ENCODE results near the gene CFI. TPM values are rescaled to one million over a fixed set of nuclear protein-coding genes. Genes with fewer than 3 reads are reported as not detected.

Gene CFI
- total RNA-seq, 3 donors from 2014 or later (not counting 1 experiment from before 2014, with no cell fraction given), result not detected

- Histone ChIP-seq H3K27me3 (ENCODE audit: control insufficient read depth, insufficient read depth, low read length) (no peaks in the 10 kb centered on the region), H3K4me1 (ENCODE audit: control insufficient read depth, insufficient read depth, low read length) (no peaks in the 10 kb centered on the region), H3K27ac (ENCODE audit: low read length) (no peak overlapping the region), H3K36me3 (ENCODE audit: control insufficient read depth, insufficient read depth, low read length) (peaks cover 10% of the 10 kb centered on the region), H3K4me3 (ENCODE audit: low read length) (no peak overlapping the region), H3K9me3 (ENCODE audit: control insufficient read depth, insufficient read depth, low read length) (no peaks in the 10 kb centered on the region)
- intact Hi-C loops (cut with micrococcal nuclease), result no loop called here
- H3K4me3 Mint-ChIP-seq, result no peak overlapping the region
- H3K4me1 Mint-ChIP-seq, result peaks cover 0 to 5% of the 10 kb centered on the region in 2 donors
- H3K36me3 Mint-ChIP-seq, result peaks cover 8% of the 10 kb centered on the region
- H3K27ac Mint-ChIP-seq, result no peak overlapping the region
- ATAC-seq, result no peak
- H3K9me3 Mint-ChIP-seq, result no peaks in the 10 kb centered on the region
- no CpG with 5 or more reads among the region's 1 CpG for WGBS (ENCODE audit: insufficient coverage)
- no peak for TF ChIP-seq CTCF (IDR thresholded peaks at IDR 0.05)
- no peaks in the 10 kb centered on the region for H3K27me3 Mint-ChIP-seq (ENCODE audit: low read depth in 2 of 2)
- no peak for DNase-seq
Observed at GRCh38 chr4:109718759-109719158, 83.0 kb downstream of the CFI start.

DNA sequence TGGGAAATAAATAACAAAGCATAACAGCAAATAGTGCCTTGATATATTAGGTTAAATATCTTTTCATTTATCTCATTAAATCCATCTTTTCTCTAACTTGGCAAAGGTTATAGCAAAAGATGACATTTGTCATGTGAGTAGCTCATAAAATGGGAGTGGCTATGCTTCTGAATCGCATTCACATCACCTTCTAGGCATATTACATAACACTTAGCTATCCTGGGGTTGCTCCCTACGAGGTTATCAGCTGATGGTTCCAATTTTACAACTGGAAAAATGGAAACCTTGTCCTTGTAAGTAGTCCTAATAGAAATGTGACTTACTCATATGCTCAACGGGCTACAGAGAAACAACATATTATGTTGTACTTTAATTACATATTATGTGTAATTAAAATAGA, 88.3 kb downstream of the CFI start:
- no peak for ATAC-seq
- Mint-ChIP-seq H3K4me1 (no peaks in the 10 kb centered on the region), H3K27me3 (ENCODE audit: low read depth in 2 of 2) (no peaks in the 10 kb centered on the region), H3K36me3 (peaks cover 8% of the 10 kb centered on the region), H3K27ac (no peak overlapping the region), H3K9me3 (no peaks in the 10 kb centered on the region), H3K4me3 (no peak overlapping the region)
- H3K4me1 ChIP-seq (ENCODE audit: control insufficient read depth, insufficient read depth, low read length), result no peaks in the 10 kb centered on the region
- H3K27ac ChIP-seq (ENCODE audit: low read length), result no peak overlapping the region
- intact Hi-C loops (cut with micrococcal nuclease), result no loop called here
- WGBS (ENCODE audit: insufficient coverage), result 88% methylated on average over 2 of the region's 3 CpGs
- H3K9me3 ChIP-seq (ENCODE audit: control insufficient read depth, insufficient read depth, low read length), result no peaks in the 10 kb centered on the region
- DNase-seq, result no peak
- peaks cover 20% of the 10 kb centered on the region for H3K36me3 ChIP-seq (ENCODE audit: control insufficient read depth, insufficient read depth, low read length)
- no peaks in the 10 kb centered on the region for H3K27me3 ChIP-seq (ENCODE audit: control insufficient read depth, insufficient read depth, low read length)
- H3K4me3 ChIP-seq (ENCODE audit: low read length), result no peak overlapping the region
- no peak for TF ChIP-seq CTCF (IDR thresholded peaks at IDR 0.05)

GRCh38 chr4:109708990-109709389, 92.8 kb downstream of the CFI start:
- Histone ChIP-seq H3K27ac (ENCODE audit: low read length) (no peak overlapping the region), H3K9me3 (ENCODE audit: control insufficient read depth, insufficient read depth, low read length) (no peaks in the 10 kb centered on the region), H3K36me3 (ENCODE audit: control insufficient read depth, insufficient read depth, low read length) (peaks cover 10% of the 10 kb centered on the region), H3K27me3 (ENCODE audit: control insufficient read depth, insufficient read depth, low read length) (no peaks in the 10 kb centered on the region), H3K4me1 (ENCODE audit: control insufficient read depth, insufficient read depth, low read length) (no peaks in the 10 kb centered on the region), H3K4me3 (ENCODE audit: low read length) (no peak overlapping the region)
- H3K27me3 Mint-ChIP-seq (ENCODE audit: low read depth in 2 of 2), result no peaks in the 10 kb centered on the region
- DNase-seq, result no peak
- no peak for TF ChIP-seq CTCF (IDR thresholded peaks at IDR 0.05)
- no peaks in the 10 kb centered on the region for H3K9me3 Mint-ChIP-seq
- peaks cover 2 to 3% of the 10 kb centered on the region in 2 donors for H3K4me1 Mint-ChIP-seq
- H3K27ac Mint-ChIP-seq, result no peak overlapping the region
- no peaks in the 10 kb centered on the region for H3K36me3 Mint-ChIP-seq
- no peak for ATAC-seq
- 96% methylated on average over 1 of the region's 1 CpG for WGBS (ENCODE audit: insufficient coverage)
- no peak overlapping the region for H3K4me3 Mint-ChIP-seq
- intact Hi-C loops (cut with micrococcal nuclease), result no loop called here

- Mint-ChIP-seq H3K4me3 (no peak overlapping the region), H3K4me1 (peaks cover 7 to 8% of the 10 kb centered on the region in 2 donors), H3K36me3 (no peaks in the 10 kb centered on the region), H3K9me3 (no peaks in the 10 kb centered on the region), H3K27ac (no peak overlapping the region), H3K27me3 (ENCODE audit: low read depth in 2 of 2) (no peaks in the 10 kb centered on the region)
- H3K27me3 ChIP-seq (ENCODE audit: control insufficient read depth, insufficient read depth, low read length), result no peaks in the 10 kb centered on the region
- H3K4me1 ChIP-seq (ENCODE audit: control insufficient read depth, insufficient read depth, low read length), result peaks cover 2% of the 10 kb centered on the region
- 73% methylated on average over 2 of the region's 2 CpGs for WGBS (ENCODE audit: insufficient coverage)
- H3K9me3 ChIP-seq (ENCODE audit: control insufficient read depth, insufficient read depth, low read length), result no peaks in the 10 kb centered on the region
- ATAC-seq, result no peak
- TF ChIP-seq CTCF (IDR thresholded peaks at IDR 0.05), result no peak
- peaks cover 9% of the 10 kb centered on the region for H3K36me3 ChIP-seq (ENCODE audit: control insufficient read depth, insufficient read depth, low read length)
- no peak overlapping the region for H3K4me3 ChIP-seq (ENCODE audit: low read length)
- H3K27ac ChIP-seq (ENCODE audit: low read length), result no peak overlapping the region
- DNase-seq, result no peak
- intact Hi-C loops (cut with micrococcal nuclease), result no loop called here
Observed at GRCh38 chr4:109708435-109708834, 93.4 kb downstream of the CFI start.
